Panc1 (cell line): ENCODE measurements around the gene MAML3. TPM values are rescaled to one million over a fixed set of nuclear protein-coding genes. Genes with fewer than 3 reads are reported as not detected.

Experiments
- ATAC-seq: fragments of 200-7000 bp; cut with Tn5 transposase; 2 replicates; pipeline ENCODE4 v1.9.1; 2020; ENCODE audit warnings: mild to moderate bottlenecking, moderate library complexity
- BruUV-seq: library from RNA; stranded (reverse); fragments of 400-500 nt; replicated peaks from 2 replicates; lab custom pipeline; 2021; lab: Mats Ljungman, UMichigan
- CTCF ChIA-PET: fragments of 300-600 bp; sonication (Branson Sonifier 250); formaldehyde crosslinking; loops from one replicate; lab custom pipeline; 2022; ENCODE audit warnings: antibody characterized with exemption; lab: Charles Lee
- POLR2A ChIA-PET: fragments of 300-600 bp; sonication (Branson Sonifier 250); formaldehyde crosslinking; loops from one replicate; lab custom pipeline; 2022; ENCODE audit warnings: antibody characterized with exemption; lab: Charles Lee
- DNase-seq: peaks from one replicate; pipeline ENCODE4 v3.0.0-alpha.2; 2010; ENCODE audit warnings: low read depth, low spot score
- H3K27ac ChIP-seq: 2 replicates; pipeline ENCODE4 v1.5.1; 2011; ENCODE audit warnings: mild to moderate bottlenecking, low read length, inconsistent platforms
- H3K27me3 ChIP-seq: fragments of 200-500 bp; sonication (Bioruptor generic); 2 replicates; pipeline ENCODE4 v1.6.0; 2014; ENCODE audit warnings: low read length, inconsistent platforms; ENCODE audit not compliant: control insufficient read depth, insufficient read depth
- H3K36me3 ChIP-seq: fragments of 200-500 bp; sonication (Bioruptor generic); 2 replicates; pipeline ENCODE4 v1.5.1; 2014; ENCODE audit warnings: inconsistent platforms, mild to moderate bottlenecking, low read length, moderate library complexity; ENCODE audit not compliant: control insufficient read depth, insufficient read depth
- H3K4me1 ChIP-seq: 2 replicates; pipeline ENCODE4 v1.5.1; 2011; ENCODE audit warnings: inconsistent platforms, mild to moderate bottlenecking, low read length, moderate library complexity; ENCODE audit not compliant: control insufficient read depth, insufficient read depth
- H3K4me3 ChIP-seq, 2 experiments: 2 replicates each; pipeline ENCODE4 v1.5.1; 2011 to 2012; ENCODE audit warnings: low read depth in 2 of 2, low read length in 2 of 2, mild to moderate bottlenecking in 2 of 2, inconsistent platforms in 1 of 2, moderate library complexity in 1 of 2
- H3K9me3 ChIP-seq: fragments of 200-500 bp; sonication (Bioruptor generic); 2 replicates; pipeline ENCODE4 v1.5.1; 2014; ENCODE audit warnings: low read depth, mild to moderate bottlenecking, inconsistent platforms, low read length, moderate library complexity; ENCODE audit not compliant: control insufficient read depth, insufficient read depth
- POLR2AphosphoS5 ChIP-seq: IDR thresholded peaks from 2 replicates; pipeline ENCODE4 v1.6.1; 2012; ENCODE audit warnings: mild to moderate bottlenecking, low read depth, low read length, moderate library complexity
- SIN3A ChIP-seq: IDR thresholded peaks from 2 replicates; pipeline ENCODE4 v1.6.1; 2012; ENCODE audit warnings: low read depth, mild to moderate bottlenecking, low read length, moderate library complexity, borderline replicate concordance; ENCODE audit not compliant: insufficient read depth
- TCF7L2 ChIP-seq: IDR thresholded peaks from 2 replicates; pipeline ENCODE4 v1.6.1; 2011; ENCODE audit warnings: mild to moderate bottlenecking, low read depth, low read length, inconsistent platforms
- in situ Hi-C: cut with HindIII; loops from 2 replicates; pipeline ENCODE4 v1.10.0; 2016; ENCODE audit warnings: low sequenced_read_pairs, low pct_unique_long_range_greater_than_20kb
- intact Hi-C: fragments of 100-400 bp; cut with micrococcal nuclease; formaldehyde crosslinking; loops from one replicate; pipeline ENCODE4 v1.10.0; 2022; ENCODE audit not compliant: unreplicated experiment
- total RNA-seq: library from RNA; stranded (reverse); gene quantifications from one replicate; pipeline ENCODE4 v1.2.1, GENCODE V29; 2021; ENCODE audit not compliant: unreplicated experiment
- TF ChIP-seq, protein P1 (sequence below), 2 experiments: IDR thresholded peaks; 2 replicates each; pipeline ENCODE4 v1.6.1; 2011 to 2012; ENCODE audit warnings: low read depth in 2 of 2, control low read depth in 1 of 2, low read length in 1 of 2, mild to moderate bottlenecking in 1 of 2, moderate library complexity in 1 of 2; ENCODE audit not compliant: insufficient read depth in 1 of 2
- TF ChIP-seq, protein P2 (sequence below): fragments of 450-650 bp; IDR thresholded peaks from 2 replicates; pipeline ENCODE4 v1.5.1; 2017; ENCODE audit warnings: mild to moderate bottlenecking

The MAML3 gene
- total RNA-seq, 1 experiment from 2014 or later: 7.7 TPM

DNA sequence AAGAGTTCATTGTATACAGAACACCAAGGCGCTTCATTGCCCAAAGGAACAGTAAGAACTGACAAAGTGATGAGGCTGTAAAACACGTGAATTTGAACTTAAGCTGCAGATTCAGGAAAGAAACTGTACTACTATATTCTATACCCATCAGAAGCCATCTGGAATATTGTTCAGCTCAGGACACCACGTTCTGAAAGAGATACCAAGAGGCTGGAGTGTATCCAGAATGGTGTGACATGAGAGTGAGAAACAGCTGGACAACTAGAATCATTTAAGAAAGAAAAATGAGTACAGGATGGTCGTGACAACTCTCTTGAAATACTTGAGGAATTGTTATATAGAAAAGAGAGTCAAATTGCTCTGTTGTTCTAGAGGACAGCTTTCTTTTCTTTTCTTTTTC, 393.4 kb downstream of the MAML3 start:
- CTCF ChIA-PET: no interaction called here
- intact Hi-C loops (no loop called here), in situ Hi-C loops (no loop called here)
- DNase-seq: no peak
- H3K27ac ChIP-seq: no peak overlapping the region
- BruUV-seq: no TSS peak
- POLR2A ChIA-PET: interaction anchor here (0.6 kb wide), 1 partner anchor 113 kb away, joined by 3 read pairs; no protein-coding TSS in a partner anchor
- peaks cover 6% of the 10 kb centered on the region for H3K4me1 ChIP-seq
- H3K9me3 ChIP-seq: no peaks in the 10 kb centered on the region
- no peak overlapping the region for H3K4me3 ChIP-seq
- no peak for ATAC-seq
- no peaks in the 10 kb centered on the region for H3K27me3 ChIP-seq
- no peak for TF ChIP-seq TCF7L2
- TF ChIP-seq, protein P1, sequence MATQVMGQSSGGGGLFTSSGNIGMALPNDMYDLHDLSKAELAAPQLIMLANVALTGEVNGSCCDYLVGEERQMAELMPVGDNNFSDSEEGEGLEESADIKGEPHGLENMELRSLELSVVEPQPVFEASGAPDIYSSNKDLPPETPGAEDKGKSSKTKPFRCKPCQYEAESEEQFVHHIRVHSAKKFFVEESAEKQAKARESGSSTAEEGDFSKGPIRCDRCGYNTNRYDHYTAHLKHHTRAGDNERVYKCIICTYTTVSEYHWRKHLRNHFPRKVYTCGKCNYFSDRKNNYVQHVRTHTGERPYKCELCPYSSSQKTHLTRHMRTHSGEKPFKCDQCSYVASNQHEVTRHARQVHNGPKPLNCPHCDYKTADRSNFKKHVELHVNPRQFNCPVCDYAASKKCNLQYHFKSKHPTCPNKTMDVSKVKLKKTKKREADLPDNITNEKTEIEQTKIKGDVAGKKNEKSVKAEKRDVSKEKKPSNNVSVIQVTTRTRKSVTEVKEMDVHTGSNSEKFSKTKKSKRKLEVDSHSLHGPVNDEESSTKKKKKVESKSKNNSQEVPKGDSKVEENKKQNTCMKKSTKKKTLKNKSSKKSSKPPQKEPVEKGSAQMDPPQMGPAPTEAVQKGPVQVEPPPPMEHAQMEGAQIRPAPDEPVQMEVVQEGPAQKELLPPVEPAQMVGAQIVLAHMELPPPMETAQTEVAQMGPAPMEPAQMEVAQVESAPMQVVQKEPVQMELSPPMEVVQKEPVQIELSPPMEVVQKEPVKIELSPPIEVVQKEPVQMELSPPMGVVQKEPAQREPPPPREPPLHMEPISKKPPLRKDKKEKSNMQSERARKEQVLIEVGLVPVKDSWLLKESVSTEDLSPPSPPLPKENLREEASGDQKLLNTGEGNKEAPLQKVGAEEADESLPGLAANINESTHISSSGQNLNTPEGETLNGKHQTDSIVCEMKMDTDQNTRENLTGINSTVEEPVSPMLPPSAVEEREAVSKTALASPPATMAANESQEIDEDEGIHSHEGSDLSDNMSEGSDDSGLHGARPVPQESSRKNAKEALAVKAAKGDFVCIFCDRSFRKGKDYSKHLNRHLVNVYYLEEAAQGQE (IDR thresholded peaks at IDR 0.05; ENCODE audit: insufficient read depth in 1 of 2, low read depth in 2 of 2, low read length in 1 of 2): no peak
- TF ChIP-seq SIN3A: no peak
- TF ChIP-seq, protein P2, sequence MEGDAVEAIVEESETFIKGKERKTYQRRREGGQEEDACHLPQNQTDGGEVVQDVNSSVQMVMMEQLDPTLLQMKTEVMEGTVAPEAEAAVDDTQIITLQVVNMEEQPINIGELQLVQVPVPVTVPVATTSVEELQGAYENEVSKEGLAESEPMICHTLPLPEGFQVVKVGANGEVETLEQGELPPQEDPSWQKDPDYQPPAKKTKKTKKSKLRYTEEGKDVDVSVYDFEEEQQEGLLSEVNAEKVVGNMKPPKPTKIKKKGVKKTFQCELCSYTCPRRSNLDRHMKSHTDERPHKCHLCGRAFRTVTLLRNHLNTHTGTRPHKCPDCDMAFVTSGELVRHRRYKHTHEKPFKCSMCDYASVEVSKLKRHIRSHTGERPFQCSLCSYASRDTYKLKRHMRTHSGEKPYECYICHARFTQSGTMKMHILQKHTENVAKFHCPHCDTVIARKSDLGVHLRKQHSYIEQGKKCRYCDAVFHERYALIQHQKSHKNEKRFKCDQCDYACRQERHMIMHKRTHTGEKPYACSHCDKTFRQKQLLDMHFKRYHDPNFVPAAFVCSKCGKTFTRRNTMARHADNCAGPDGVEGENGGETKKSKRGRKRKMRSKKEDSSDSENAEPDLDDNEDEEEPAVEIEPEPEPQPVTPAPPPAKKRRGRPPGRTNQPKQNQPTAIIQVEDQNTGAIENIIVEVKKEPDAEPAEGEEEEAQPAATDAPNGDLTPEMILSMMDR: no peak
- TF ChIP-seq POLR2AphosphoS5: no peak
- no peaks in the 10 kb centered on the region for H3K36me3 ChIP-seq

DNA sequence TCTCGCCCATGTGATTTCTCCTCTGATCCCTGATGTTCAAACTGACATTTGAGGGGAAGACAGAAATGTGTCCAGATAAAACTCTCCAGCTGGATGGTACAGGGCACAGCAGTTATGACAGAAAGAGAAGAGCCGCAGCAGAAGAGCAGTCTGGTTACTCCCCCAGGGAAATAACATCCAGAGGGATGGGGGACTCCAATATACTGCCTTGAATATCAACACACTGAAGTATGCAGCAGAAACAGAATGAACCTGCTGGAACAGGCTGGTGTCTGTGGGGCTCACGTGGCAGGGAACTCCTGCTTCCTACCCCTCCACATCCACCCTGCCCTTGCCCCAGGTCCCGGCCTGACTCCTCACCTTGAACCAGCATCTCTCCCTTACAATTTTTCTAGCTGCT, 394.9 kb downstream of the MAML3 start:
- in situ Hi-C loops: no loop called here
- TF ChIP-seq, protein P1 (IDR thresholded peaks at IDR 0.05; ENCODE audit: insufficient read depth in 1 of 2, low read depth in 2 of 2, low read length in 1 of 2): no peak
- TF ChIP-seq POLR2AphosphoS5: no peak
- no peak for TF ChIP-seq TCF7L2
- TF ChIP-seq, protein P2: no peak
- no peak for TF ChIP-seq SIN3A
- no TSS peak for BruUV-seq
- no peak overlapping the region for H3K4me3 ChIP-seq
- H3K4me1 ChIP-seq: peaks cover 4% of the 10 kb centered on the region
- DNase-seq (no peak), ATAC-seq (no peak)
- H3K36me3 ChIP-seq: no peaks in the 10 kb centered on the region
- no peaks in the 10 kb centered on the region for H3K27me3 ChIP-seq
- no peak overlapping the region for H3K27ac ChIP-seq
- H3K9me3 ChIP-seq: no peaks in the 10 kb centered on the region
- ChIA-PET CTCF (no interaction called here), POLR2A (interaction anchor here (0.6 kb wide), 1 partner anchor 879 kb away, joined by 3 read pairs; no protein-coding TSS in a partner anchor)
- intact Hi-C loops: no loop called here
